Measurements from ENCODE around the gene MATN1. TPM values are rescaled to one million over a fixed set of nuclear protein-coding genes. Genes with fewer than 3 reads are reported as not detected.

MATN1 gene
- total and polyA plus RNA-seq, 4 donors = 0.19 TPM; not detected in 3

DNA sequence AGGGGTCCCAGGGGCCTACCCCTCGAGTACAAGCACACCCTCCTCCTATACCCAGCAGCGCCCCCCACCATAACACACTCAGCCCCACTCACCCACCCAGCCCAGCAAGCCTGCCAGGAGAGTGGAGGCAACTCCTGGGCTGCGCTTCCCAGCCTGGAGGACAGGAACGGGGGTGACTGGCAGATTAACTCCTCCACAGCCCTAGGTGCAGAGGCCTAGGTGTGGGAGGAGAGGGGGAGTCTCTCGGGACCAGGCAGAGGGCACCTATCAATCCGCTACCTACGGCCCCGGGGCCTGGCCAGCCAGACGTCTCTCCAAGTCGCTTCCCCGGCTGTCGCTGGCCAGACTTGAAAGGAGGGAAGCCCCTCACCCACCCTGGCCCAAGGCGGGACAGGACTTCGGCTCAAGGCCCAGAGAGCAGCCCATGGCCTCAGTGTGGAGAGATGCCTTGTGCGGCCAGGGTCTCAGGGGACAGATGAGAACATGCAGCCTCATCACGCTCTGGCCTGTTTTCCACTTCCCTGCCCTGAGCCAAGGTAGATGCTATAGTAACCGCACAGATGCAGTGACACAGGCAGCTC is 24.9 kb downstream of the MATN1 start:
- Histone ChIP-seq H3K4me3 (ENCODE audit: low read depth in 1 of 3, low read length in 3 of 3) (no peak overlapping the region), H3K27ac (ENCODE audit: low read depth in 1 of 2, low read length in 2 of 2) (no peak overlapping the region), H3K9me3 (ENCODE audit: control insufficient read depth in 4 of 4, low read length in 3 of 4) (no peaks in the 10 kb centered on the region), H3K27me3 (ENCODE audit: control insufficient read depth in 4 of 4, insufficient read depth in 4 of 4, low read length in 3 of 4) (no peaks in the 10 kb centered on the region), H3K9ac (ENCODE audit: low read depth in 1 of 2, low read length in 2 of 2) (no peak overlapping the region), H3K36me3 (ENCODE audit: control insufficient read depth in 4 of 4, insufficient read depth in 3 of 4, low read depth in 1 of 4, low read length in 3 of 4) (no peaks in the 10 kb centered on the region), H3K4me1 (ENCODE audit: control insufficient read depth in 4 of 4, insufficient read depth in 4 of 4, low read length in 3 of 4) (no peaks in the 10 kb centered on the region)
- TF ChIP-seq GABPA (IDR thresholded peaks at IDR 0.05 in 1 of 2, conservative IDR thresholded peaks at IDR 0.05 in 1 of 2) (no peak), TAF1 (conservative IDR thresholded peaks at IDR 0.05) (no peak), NR2F2 (IDR thresholded peaks at IDR 0.05) (no peak), FOXA2 (IDR thresholded peaks at IDR 0.05) (no peak), HNF4A (conservative IDR thresholded peaks at IDR 0.05) (no peak), EGR1 (IDR thresholded peaks at IDR 0.05; ENCODE audit: low read depth in 2 of 2) (no peak), YY1 (IDR thresholded peaks at IDR 0.05) (no peak), JUND (IDR thresholded peaks at IDR 0.05) (no peak), HNF4G (IDR thresholded peaks at IDR 0.05) (no peak), RXRA (IDR thresholded peaks at IDR 0.05) (no peak), FOXA1 (IDR thresholded peaks at IDR 0.05) (no peak), SP1 (IDR thresholded peaks at IDR 0.05) (no peak)
- TF ChIP-seq, protein P1, sequence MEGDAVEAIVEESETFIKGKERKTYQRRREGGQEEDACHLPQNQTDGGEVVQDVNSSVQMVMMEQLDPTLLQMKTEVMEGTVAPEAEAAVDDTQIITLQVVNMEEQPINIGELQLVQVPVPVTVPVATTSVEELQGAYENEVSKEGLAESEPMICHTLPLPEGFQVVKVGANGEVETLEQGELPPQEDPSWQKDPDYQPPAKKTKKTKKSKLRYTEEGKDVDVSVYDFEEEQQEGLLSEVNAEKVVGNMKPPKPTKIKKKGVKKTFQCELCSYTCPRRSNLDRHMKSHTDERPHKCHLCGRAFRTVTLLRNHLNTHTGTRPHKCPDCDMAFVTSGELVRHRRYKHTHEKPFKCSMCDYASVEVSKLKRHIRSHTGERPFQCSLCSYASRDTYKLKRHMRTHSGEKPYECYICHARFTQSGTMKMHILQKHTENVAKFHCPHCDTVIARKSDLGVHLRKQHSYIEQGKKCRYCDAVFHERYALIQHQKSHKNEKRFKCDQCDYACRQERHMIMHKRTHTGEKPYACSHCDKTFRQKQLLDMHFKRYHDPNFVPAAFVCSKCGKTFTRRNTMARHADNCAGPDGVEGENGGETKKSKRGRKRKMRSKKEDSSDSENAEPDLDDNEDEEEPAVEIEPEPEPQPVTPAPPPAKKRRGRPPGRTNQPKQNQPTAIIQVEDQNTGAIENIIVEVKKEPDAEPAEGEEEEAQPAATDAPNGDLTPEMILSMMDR (IDR thresholded peaks at IDR 0.05; ENCODE audit: low read depth, low read length, missing input control) = no peak
- TF ChIP-seq, protein P2, sequence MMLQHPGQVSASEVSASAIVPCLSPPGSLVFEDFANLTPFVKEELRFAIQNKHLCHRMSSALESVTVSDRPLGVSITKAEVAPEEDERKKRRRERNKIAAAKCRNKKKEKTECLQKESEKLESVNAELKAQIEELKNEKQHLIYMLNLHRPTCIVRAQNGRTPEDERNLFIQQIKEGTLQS (IDR thresholded peaks at IDR 0.05) = no peak
- TF ChIP-seq, protein P3, sequence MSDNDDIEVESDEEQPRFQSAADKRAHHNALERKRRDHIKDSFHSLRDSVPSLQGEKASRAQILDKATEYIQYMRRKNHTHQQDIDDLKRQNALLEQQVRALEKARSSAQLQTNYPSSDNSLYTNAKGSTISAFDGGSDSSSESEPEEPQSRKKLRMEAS (IDR thresholded peaks at IDR 0.05) = no peak
- TF ChIP-seq, protein P4, sequence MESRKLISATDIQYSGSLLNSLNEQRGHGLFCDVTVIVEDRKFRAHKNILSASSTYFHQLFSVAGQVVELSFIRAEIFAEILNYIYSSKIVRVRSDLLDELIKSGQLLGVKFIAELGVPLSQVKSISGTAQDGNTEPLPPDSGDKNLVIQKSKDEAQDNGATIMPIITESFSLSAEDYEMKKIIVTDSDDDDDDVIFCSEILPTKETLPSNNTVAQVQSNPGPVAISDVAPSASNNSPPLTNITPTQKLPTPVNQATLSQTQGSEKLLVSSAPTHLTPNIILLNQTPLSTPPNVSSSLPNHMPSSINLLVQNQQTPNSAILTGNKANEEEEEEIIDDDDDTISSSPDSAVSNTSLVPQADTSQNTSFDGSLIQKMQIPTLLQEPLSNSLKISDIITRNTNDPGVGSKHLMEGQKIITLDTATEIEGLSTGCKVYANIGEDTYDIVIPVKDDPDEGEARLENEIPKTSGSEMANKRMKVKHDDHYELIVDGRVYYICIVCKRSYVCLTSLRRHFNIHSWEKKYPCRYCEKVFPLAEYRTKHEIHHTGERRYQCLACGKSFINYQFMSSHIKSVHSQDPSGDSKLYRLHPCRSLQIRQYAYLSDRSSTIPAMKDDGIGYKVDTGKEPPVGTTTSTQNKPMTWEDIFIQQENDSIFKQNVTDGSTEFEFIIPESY (IDR thresholded peaks at IDR 0.05) = no peak
- 86% methylated on average over 17 of the region's 17 CpGs for WGBS
- no peak for DNase-seq (ENCODE audit: low spot score)

DNA sequence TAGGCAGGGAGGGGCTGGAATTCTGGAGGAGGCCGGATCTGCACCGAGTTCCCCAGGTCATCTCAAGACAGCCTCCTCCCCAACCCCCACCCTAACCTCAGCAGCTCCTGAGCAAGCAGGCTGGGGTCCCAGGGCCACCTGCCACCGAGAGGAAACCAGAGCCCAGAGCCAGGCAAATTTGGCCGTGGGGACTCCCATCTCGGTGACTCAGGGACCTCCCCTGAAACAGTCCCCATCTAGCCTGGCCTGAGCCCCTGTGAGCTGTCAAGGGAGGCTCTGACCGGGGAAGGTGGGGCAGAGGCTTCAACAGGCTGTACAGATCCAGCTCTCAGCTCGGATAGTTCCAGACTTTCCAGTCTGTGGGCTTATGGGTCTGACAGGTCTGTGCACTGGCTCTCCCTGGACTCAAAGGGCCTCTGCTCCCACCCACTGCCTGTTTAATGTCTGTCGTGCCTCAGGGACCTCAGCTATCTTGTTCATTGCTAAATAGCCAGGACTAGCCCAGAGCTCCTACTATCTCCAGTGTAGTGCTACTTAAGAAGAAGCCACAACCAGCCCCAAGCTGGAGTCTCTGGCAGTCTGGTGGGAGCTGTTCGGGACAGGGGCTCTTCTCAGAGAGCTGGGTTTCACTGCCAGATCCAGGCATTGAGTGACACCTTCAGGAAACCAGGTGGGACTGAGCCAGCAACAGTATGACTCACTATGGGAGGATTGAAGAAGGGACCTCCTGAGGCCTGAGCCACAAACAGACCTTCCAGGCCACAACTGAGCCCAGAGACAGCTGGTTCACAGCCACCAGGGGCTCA is 25.6 kb downstream of the MATN1 start:
- no peak for TF ChIP-seq FOXA1 (IDR thresholded peaks at IDR 0.05)
- TF ChIP-seq NR2F2 (IDR thresholded peaks at IDR 0.05) = no peak
- TF ChIP-seq, protein P3 (IDR thresholded peaks at IDR 0.05) = no peak
- Histone ChIP-seq H3K36me3 (ENCODE audit: control insufficient read depth in 4 of 4, insufficient read depth in 3 of 4, low read depth in 1 of 4, low read length in 3 of 4) (no peaks in the 10 kb centered on the region), H3K4me3 (ENCODE audit: low read depth in 1 of 3, low read length in 3 of 3) (no peak overlapping the region), H3K27ac (ENCODE audit: low read depth in 1 of 2, low read length in 2 of 2) (no peak overlapping the region), H3K9me3 (ENCODE audit: control insufficient read depth in 4 of 4, low read length in 3 of 4) (no peaks in the 10 kb centered on the region), H3K4me1 (ENCODE audit: control insufficient read depth in 4 of 4, insufficient read depth in 4 of 4, low read length in 3 of 4) (no peaks in the 10 kb centered on the region), H3K9ac (ENCODE audit: low read depth in 1 of 2, low read length in 2 of 2) (no peak overlapping the region), H3K27me3 (ENCODE audit: control insufficient read depth in 4 of 4, insufficient read depth in 4 of 4, low read length in 3 of 4) (no peaks in the 10 kb centered on the region)
- 81% methylated on average over 9 of the region's 9 CpGs for WGBS
- DNase-seq (ENCODE audit: low spot score) = no peak
